ENCODE data around the gene PGK1. TPM values are rescaled to one million over a fixed set of nuclear protein-coding genes. Genes with fewer than 3 reads are reported as not detected.
A peak's percentile ranks its signal among the peaks of the same experiment; 100 is the strongest.

PGK1 gene
- total and polyA plus RNA-seq, 11 donors, result 76.5 to 616 (median 416) TPM

DNA sequence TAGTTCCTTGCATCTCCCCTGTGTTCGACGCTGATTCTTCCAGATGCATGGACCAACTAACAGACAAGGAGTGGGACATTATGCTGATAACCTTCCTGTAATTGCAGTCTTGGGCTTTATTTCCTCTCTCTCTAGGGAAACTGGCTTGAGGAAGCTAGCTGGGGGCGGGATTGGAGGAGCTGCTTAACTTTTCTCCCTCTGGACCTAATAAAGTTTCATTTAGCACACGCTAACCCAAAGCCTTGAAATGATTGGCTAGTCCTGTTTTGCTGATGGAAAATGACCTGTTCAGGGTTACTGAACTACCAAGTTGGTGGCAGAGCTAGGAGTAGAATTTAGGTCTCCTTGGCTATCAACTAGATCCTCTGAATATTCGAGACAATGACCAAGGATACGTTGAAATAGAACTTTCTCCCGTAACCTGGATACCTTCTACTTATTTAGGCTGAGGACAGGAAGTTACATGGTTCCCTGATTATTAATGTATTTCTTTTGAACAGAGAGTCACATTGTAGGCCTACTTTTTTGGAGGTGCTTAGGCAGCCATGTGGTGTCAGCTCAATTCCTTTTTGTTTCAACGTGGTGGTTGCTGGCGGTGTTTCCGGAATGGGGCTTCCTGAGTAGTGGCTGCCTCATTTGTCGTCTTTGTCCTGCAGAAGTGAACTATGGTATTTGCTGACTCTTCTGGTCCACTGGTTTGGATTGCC lies 2.0 kb downstream of the PGK1 start:
- Histone ChIP-seq H3K27ac (peak overlapping the region in 7 of 12 donors; percentile 9 to 96 (median 94)), H3K4me1 (peaks cover 0 to 53% (median 36%) of the 10 kb centered on the region in 12 donors), H3K4me3 (peak overlapping the region in 10 of 12 donors; percentile 61 to 96 (median 80)), H3K27me3 (no peaks in the 10 kb centered on the region), H3K9me3 (peaks cover 0 to 3% (median 0%) of the 10 kb centered on the region in 12 donors), H3K36me3 (peaks cover 0 to 20% (median 12%) of the 10 kb centered on the region in 9 donors)
- intact Hi-C loops (cut with DNase I), result loop anchor here in 4 of 10 donors (10.0 kb wide), 3 partner anchors 191 to 211 kb away; partner anchors contain the start of genes ATP7A (in 1 of the 4), COX7B (in 1 of the 4) and MAGT1 (in 1 of the 4)
- 14 to 45% (median 26%) methylated on average over 11 of the region's 11 CpGs for WGBS, 4 donors
- TF ChIP-seq, protein P1, sequence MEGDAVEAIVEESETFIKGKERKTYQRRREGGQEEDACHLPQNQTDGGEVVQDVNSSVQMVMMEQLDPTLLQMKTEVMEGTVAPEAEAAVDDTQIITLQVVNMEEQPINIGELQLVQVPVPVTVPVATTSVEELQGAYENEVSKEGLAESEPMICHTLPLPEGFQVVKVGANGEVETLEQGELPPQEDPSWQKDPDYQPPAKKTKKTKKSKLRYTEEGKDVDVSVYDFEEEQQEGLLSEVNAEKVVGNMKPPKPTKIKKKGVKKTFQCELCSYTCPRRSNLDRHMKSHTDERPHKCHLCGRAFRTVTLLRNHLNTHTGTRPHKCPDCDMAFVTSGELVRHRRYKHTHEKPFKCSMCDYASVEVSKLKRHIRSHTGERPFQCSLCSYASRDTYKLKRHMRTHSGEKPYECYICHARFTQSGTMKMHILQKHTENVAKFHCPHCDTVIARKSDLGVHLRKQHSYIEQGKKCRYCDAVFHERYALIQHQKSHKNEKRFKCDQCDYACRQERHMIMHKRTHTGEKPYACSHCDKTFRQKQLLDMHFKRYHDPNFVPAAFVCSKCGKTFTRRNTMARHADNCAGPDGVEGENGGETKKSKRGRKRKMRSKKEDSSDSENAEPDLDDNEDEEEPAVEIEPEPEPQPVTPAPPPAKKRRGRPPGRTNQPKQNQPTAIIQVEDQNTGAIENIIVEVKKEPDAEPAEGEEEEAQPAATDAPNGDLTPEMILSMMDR (IDR thresholded peaks at IDR 0.05), result no peak
- TF ChIP-seq POLR2A (IDR thresholded peaks at IDR 0.05), result no peak
- ATAC-seq (no peak), DNase-seq (no peak)

DNA sequence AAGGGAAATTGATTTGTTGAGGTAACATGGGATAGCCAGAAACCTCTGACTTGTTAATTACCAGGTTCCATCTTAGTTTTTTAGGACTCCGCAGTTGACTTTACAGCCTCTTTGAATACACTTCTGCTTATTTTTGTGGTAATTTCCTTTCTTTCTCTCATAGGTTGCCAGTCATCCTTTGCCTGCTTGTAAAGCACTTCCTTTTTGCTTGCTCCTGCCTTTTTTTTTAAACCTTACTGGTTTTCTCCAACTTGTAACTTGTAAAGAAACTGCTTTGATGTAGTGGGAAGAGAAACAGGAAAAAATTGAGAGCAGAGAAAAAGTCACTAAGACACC lies 2.6 kb downstream of the PGK1 start:
- ATAC-seq, result no peak
- 63 to 88% (median 81%) methylated on average over 1 of the region's 1 CpG for WGBS, 4 donors
- H3K27me3 ChIP-seq, result no peaks in the 10 kb centered on the region
- peak overlapping the region in 4 of 12 donors; percentile 9 to 96 (median 95) for H3K27ac ChIP-seq
- H3K9me3 ChIP-seq, result peaks cover 0 to 3% (median 0%) of the 10 kb centered on the region in 12 donors
- peak overlapping the region in 8 of 12 donors; percentile 61 to 96 (median 84) for H3K4me3 ChIP-seq
- TF ChIP-seq, protein P1 (IDR thresholded peaks at IDR 0.05), result no peak
- TF ChIP-seq POLR2A (IDR thresholded peaks at IDR 0.05), result no peak
- intact Hi-C loops (cut with DNase I), result loop anchor here in 4 of 10 donors (10.0 kb wide), 3 partner anchors 192 to 212 kb away; partner anchors contain the start of genes ATP7A (in 1 of the 4), COX7B (in 1 of the 4) and MAGT1 (in 1 of the 4)
- H3K4me1 ChIP-seq, result peaks cover 0 to 57% (median 36%) of the 10 kb centered on the region in 12 donors
- H3K36me3 ChIP-seq, result peaks cover 0 to 25% (median 17%) of the 10 kb centered on the region in 9 donors
- no peak for DNase-seq

DNA sequence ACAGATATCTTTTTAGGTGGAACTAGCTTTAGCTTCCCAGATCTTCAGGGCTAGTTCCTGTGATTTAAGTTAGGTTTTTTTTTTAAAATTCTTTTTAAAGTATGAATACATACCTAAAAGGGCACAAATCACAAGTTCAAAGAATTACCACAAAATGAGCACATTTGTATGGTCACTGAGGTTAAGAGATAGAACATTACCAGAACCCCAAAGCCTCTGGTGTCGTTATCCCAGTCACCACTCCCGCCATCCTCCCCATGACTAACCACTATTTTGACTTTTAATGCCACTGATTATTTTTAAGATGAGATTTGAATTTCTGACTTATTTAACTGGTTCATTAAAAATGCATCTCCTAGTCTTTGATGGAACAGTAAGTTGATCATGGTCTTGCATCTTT lies 5.4 kb downstream of the PGK1 start:
- no peaks in the 10 kb centered on the region for H3K27me3 ChIP-seq
- intact Hi-C loops (cut with DNase I), result loop anchor here in 4 of 10 donors (10.0 kb wide), 3 partner anchors 195 to 215 kb away; partner anchors contain the start of genes ATP7A (in 1 of the 4), COX7B (in 1 of the 4) and MAGT1 (in 1 of the 4)
- TF ChIP-seq POLR2A (IDR thresholded peaks at IDR 0.05), result no peak
- TF ChIP-seq, protein P1 (IDR thresholded peaks at IDR 0.05), result no peak
- peaks cover 0 to 67% (median 36%) of the 10 kb centered on the region in 12 donors for H3K4me1 ChIP-seq
- H3K36me3 ChIP-seq, result peaks cover 0 to 52% (median 43%) of the 10 kb centered on the region in 9 donors
- WGBS, 4 donors, result 74 to 84% (median 77%) methylated on average over 2 of the region's 2 CpGs
- H3K9me3 ChIP-seq, result no peaks in the 10 kb centered on the region
- H3K4me3 ChIP-seq, result no peak overlapping the region
- ATAC-seq, result no peak
- no peak overlapping the region for H3K27ac ChIP-seq
- DNase-seq, result no peak

Measured in heart left ventricle (tissue), 16 donors.